Measurements from ENCODE around the gene ELMO2.
A peak's percentile ranks its signal among the peaks of the same experiment; 100 is the strongest.

ELMO2 gene

DNA sequence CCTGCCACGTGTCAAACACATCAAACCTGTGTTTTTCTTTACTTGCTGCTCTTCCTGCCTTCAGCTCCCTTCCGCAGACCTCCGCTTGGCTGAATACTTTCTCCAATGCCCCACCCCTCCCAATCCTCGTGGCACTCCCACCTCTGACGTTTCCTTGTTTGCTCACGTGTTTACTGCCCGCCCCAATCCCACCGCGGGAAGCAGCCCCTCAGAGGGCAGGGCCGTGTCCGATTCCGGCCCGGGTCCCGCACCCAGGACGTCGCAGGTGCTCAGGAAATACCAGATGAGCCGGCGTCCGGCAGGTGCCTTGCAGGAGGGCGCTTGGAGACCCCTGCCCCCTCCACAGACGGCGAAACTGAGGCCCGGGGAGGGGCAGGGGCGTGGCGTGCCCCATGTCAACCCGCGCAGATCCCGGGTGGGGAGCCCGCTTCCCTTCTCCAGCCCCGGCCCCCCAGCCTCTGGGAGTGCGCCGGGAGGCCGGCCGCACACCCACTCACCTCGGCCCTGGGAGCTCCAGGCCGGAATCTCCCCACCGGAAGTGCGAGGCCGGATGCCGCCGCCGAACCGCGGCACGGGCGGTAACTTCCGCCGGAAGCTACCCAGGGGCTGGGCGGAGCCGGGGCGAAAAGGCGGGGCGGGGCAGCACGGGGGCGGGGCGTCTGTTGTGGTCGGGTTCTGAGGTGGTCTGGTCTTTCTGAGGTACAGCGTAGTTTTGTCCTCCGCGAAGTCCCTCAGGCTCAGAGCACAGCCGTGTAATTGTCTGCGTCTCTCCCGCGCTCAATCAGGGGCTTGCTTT lies 42.3 kb downstream of the ELMO2 start:
- WGBS: under 1% methylated on average over 63 of the region's 64 CpGs
- peak overlapping the region in 1 of 2 experiments; percentile 25 for H2BK12ac ChIP-seq (ENCODE audit: low read length in 2 of 2)
- H3K4me2 ChIP-seq (ENCODE audit: low read length, poor library complexity, severe bottlenecking): peak overlapping the region; percentile 75
- peak overlapping the region; percentile 90 to 95 for H3K4me3 ChIP-seq (ENCODE audit: insufficient read depth in 1 of 2, low read depth in 1 of 2, low read length in 2 of 2)
- H3K23ac ChIP-seq (ENCODE audit: low read length in 2 of 2): no peak overlapping the region
- peak overlapping the region; percentile 84 for H2BK15ac ChIP-seq (ENCODE audit: low read depth, poor library complexity, severe bottlenecking)
- H3K4me1 ChIP-seq (ENCODE audit: control insufficient read depth, insufficient read depth, low read depth, low read length): peaks cover 11% of the 10 kb centered on the region
- H3K4ac ChIP-seq (ENCODE audit: low read depth in 1 of 2, low read length in 2 of 2): peak overlapping the region; percentile 97
- H2AK5ac ChIP-seq (ENCODE audit: low read length, severe bottlenecking): no peak overlapping the region
- DNase-seq: peak; percentile 95
- H3K27me3 ChIP-seq (ENCODE audit: control insufficient read depth in 1 of 2, insufficient read depth in 1 of 2, low read length in 2 of 2): no peaks in the 10 kb centered on the region
- H3K79me1 ChIP-seq (replicated peaks; ENCODE audit: low read length, poor library complexity, severe bottlenecking): peaks cover 29% of the 10 kb centered on the region
- peak overlapping the region in 1 of 2 experiments; percentile 76 for H3K14ac ChIP-seq (ENCODE audit: low read length in 2 of 2)
- peak overlapping the region; percentile 97 for H4K91ac ChIP-seq (ENCODE audit: low read length)
- H2BK5ac ChIP-seq (ENCODE audit: low read depth, low read length, poor library complexity, severe bottlenecking): peak overlapping the region; percentile 81
- H4K8ac ChIP-seq (ENCODE audit: low read length): peak overlapping the region; percentile 99
- peak overlapping the region; percentile 76 for H2BK120ac ChIP-seq (ENCODE audit: low read depth, low read length)
- peak overlapping the region; percentile 96 for H3K18ac ChIP-seq (ENCODE audit: low read depth in 1 of 2, low read length in 2 of 2)
- H2AFZ ChIP-seq (ENCODE audit: low read depth, low read length): peak overlapping the region; percentile 80
- peak overlapping the region; percentile 97 for H3K9ac ChIP-seq (ENCODE audit: low read length)
- H3K27ac ChIP-seq (ENCODE audit: low read length, poor library complexity, severe bottlenecking): peak overlapping the region; percentile 83
- H3K9me3 ChIP-seq (ENCODE audit: control insufficient read depth, low read length): no peaks in the 10 kb centered on the region
- H3K36me3 ChIP-seq (ENCODE audit: control insufficient read depth in 1 of 2, insufficient read depth in 2 of 2, low read depth in 1 of 2, low read length in 2 of 2): peaks cover 52 to 56% of the 10 kb centered on the region in 2 experiments

DNA sequence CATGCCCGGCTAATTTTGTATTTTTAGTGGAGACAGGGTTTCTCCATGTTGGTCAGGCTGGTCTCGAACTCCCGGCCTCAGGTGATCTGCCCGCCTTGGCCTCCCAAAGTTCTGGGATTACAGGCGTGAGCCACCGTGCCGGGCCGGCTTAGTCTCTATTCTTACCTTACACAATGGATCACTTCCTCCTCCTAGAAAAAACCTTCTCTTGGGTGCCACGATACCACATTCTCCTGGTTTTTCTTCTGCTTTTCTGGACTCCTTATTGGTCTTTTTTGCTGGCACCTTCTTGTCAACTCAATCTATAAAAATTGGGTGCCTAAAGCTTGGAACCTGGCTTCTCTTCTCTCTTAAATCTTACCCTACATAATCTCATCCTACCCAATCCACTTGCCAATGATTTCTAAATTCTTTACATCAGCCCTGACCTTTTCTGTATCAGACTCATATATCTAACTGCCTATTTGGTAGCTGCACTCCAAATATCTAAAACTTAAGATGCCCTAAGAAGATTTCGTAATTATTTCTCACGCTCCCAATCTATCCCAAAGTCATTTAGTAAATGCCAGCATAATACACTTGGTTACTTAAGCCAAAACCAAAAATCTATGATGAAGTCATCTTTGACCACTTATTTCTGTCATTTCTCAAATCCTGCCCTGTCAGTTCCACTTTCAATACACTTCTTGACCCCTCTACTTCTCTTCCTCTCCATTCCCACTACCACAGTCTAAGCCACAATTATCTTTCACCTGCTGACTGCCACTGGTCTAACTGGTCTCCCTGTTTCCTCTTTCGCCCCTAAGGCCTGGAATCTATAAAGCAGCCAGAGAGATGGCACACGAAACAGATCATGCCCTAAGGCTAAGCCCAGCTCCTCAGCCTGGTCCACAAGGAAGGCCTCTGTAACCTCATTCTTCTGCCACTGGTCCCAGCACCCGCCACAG lies 43.2 kb downstream of the ELMO2 start:
- no peak overlapping the region for H3K18ac ChIP-seq (ENCODE audit: low read depth in 1 of 2, low read length in 2 of 2)
- no peak overlapping the region for H2AFZ ChIP-seq (ENCODE audit: low read depth, low read length)
- no peak for DNase-seq
- no peak overlapping the region for H2BK12ac ChIP-seq (ENCODE audit: low read length in 2 of 2)
- H3K14ac ChIP-seq (ENCODE audit: low read length in 2 of 2): peak overlapping the region in 1 of 2 experiments; percentile 8
- H3K4me1 ChIP-seq (ENCODE audit: control insufficient read depth, insufficient read depth, low read depth, low read length): peaks cover 11% of the 10 kb centered on the region
- no peak overlapping the region for H2BK5ac ChIP-seq (ENCODE audit: low read depth, low read length, poor library complexity, severe bottlenecking)
- peak overlapping the region in 1 of 2 experiments; percentile 19 for H3K4ac ChIP-seq (ENCODE audit: low read depth in 1 of 2, low read length in 2 of 2)
- no peak overlapping the region for H4K91ac ChIP-seq (ENCODE audit: low read length)
- peak overlapping the region; percentile 12 for H3K27ac ChIP-seq (ENCODE audit: low read length, poor library complexity, severe bottlenecking)
- H2BK15ac ChIP-seq (ENCODE audit: low read depth, poor library complexity, severe bottlenecking): no peak overlapping the region
- no peak overlapping the region for H2AK5ac ChIP-seq (ENCODE audit: low read length, severe bottlenecking)
- H3K27me3 ChIP-seq (ENCODE audit: control insufficient read depth in 1 of 2, insufficient read depth in 1 of 2, low read length in 2 of 2): no peaks in the 10 kb centered on the region
- H3K4me3 ChIP-seq (ENCODE audit: insufficient read depth in 1 of 2, low read depth in 1 of 2, low read length in 2 of 2): peak overlapping the region; percentile 90 to 95
- H2BK120ac ChIP-seq (ENCODE audit: low read depth, low read length): no peak overlapping the region
- WGBS: 79% methylated on average over 14 of the region's 14 CpGs
- peaks cover 37% of the 10 kb centered on the region for H3K79me1 ChIP-seq (replicated peaks; ENCODE audit: low read length, poor library complexity, severe bottlenecking)
- peak overlapping the region; percentile 55 for H3K4me2 ChIP-seq (ENCODE audit: low read length, poor library complexity, severe bottlenecking)
- H3K23ac ChIP-seq (ENCODE audit: low read length in 2 of 2): no peak overlapping the region
- H4K8ac ChIP-seq (ENCODE audit: low read length): no peak overlapping the region
- H3K9ac ChIP-seq (ENCODE audit: low read length): peak overlapping the region; percentile 97
- H3K36me3 ChIP-seq (ENCODE audit: control insufficient read depth in 1 of 2, insufficient read depth in 2 of 2, low read depth in 1 of 2, low read length in 2 of 2): peaks cover 49 to 52% of the 10 kb centered on the region in 2 experiments
- no peaks in the 10 kb centered on the region for H3K9me3 ChIP-seq (ENCODE audit: control insufficient read depth, low read length)

DNA sequence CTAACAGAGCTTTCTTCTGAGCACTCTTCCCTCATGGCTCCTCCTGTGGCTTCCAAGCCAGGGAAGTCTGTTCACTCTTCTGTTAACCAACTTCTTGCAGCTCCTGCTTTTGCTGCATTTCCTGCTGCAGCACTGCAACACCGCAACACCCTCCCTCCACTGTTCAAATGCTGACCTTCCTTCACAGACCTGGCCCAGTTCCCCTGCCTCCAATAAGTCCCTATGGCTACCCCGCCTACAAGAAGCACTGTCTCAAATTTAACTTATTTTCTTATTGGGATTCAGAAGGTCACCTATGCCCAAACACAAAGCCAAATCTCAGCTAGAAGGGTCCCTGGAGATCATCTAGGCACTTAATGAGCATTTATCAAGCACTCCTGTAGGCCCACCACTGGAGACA lies 44.6 kb downstream of the ELMO2 start:
- Histone ChIP-seq H2BK12ac (ENCODE audit: low read length in 2 of 2) (no peak overlapping the region), H3K18ac (ENCODE audit: low read depth in 1 of 2, low read length in 2 of 2) (no peak overlapping the region), H2BK5ac (ENCODE audit: low read depth, low read length, poor library complexity, severe bottlenecking) (no peak overlapping the region), H2AK5ac (ENCODE audit: low read length, severe bottlenecking) (no peak overlapping the region), H3K4me1 (ENCODE audit: control insufficient read depth, insufficient read depth, low read depth, low read length) (peaks cover 14% of the 10 kb centered on the region), H2BK120ac (ENCODE audit: low read depth, low read length) (no peak overlapping the region), H4K8ac (ENCODE audit: low read length) (peak overlapping the region; percentile 25), H3K4ac (ENCODE audit: low read depth in 1 of 2, low read length in 2 of 2) (no peak overlapping the region), H3K36me3 (ENCODE audit: control insufficient read depth in 1 of 2, insufficient read depth in 2 of 2, low read depth in 1 of 2, low read length in 2 of 2) (peaks cover 43 to 55% of the 10 kb centered on the region in 2 experiments), H3K4me3 (ENCODE audit: insufficient read depth in 1 of 2, low read depth in 1 of 2, low read length in 2 of 2) (no peak overlapping the region), H3K14ac (ENCODE audit: low read length in 2 of 2) (no peak overlapping the region), H3K23ac (ENCODE audit: low read length in 2 of 2) (no peak overlapping the region), H2AFZ (ENCODE audit: low read depth, low read length) (no peak overlapping the region), H3K4me2 (ENCODE audit: low read length, poor library complexity, severe bottlenecking) (no peak overlapping the region), H3K27me3 (ENCODE audit: control insufficient read depth in 1 of 2, insufficient read depth in 1 of 2, low read length in 2 of 2) (no peaks in the 10 kb centered on the region), H3K9me3 (ENCODE audit: control insufficient read depth, low read length) (no peaks in the 10 kb centered on the region), H3K9ac (ENCODE audit: low read length) (peak overlapping the region; percentile 17), H3K27ac (ENCODE audit: low read length, poor library complexity, severe bottlenecking) (no peak overlapping the region), H3K79me1 (replicated peaks; ENCODE audit: low read length, poor library complexity, severe bottlenecking) (peaks cover 48% of the 10 kb centered on the region), H4K91ac (ENCODE audit: low read length) (no peak overlapping the region), H2BK15ac (ENCODE audit: low read depth, poor library complexity, severe bottlenecking) (no peak overlapping the region)
- no peak for DNase-seq
- 98% methylated on average over 2 of the region's 2 CpGs for WGBS

DNA sequence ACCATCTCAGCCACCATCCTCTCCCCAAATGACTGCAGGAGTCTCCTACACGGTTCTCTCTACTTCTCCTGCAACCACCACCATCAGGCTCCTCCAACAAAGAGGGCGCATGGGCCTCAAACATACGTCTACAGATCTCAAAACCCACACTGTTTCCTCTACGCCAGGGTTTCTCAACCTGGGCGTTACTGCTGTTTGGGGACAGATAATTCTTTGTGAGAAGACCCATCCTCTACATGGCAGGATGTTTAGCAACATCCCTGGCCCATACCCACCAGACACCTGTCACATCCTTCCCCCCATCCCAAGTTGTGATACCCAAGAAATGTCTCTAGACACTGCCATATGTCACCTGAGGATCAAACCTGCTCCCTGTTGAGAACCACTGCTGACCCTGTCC lies 45.0 kb downstream of the ELMO2 start:
- H3K4me2 ChIP-seq (ENCODE audit: low read length, poor library complexity, severe bottlenecking): no peak overlapping the region

More for the DNA sequence above, 45.0 kb downstream of the ELMO2 start:
- no peak for DNase-seq
- Histone ChIP-seq H2AFZ (ENCODE audit: low read depth, low read length) (no peak overlapping the region), H3K27ac (ENCODE audit: low read length, poor library complexity, severe bottlenecking) (no peak overlapping the region), H2AK5ac (ENCODE audit: low read length, severe bottlenecking) (no peak overlapping the region), H2BK12ac (ENCODE audit: low read length in 2 of 2) (no peak overlapping the region), H3K14ac (ENCODE audit: low read length in 2 of 2) (no peak overlapping the region), H2BK120ac (ENCODE audit: low read depth, low read length) (no peak overlapping the region), H4K8ac (ENCODE audit: low read length) (peak overlapping the region; percentile 25), H3K23ac (ENCODE audit: low read length in 2 of 2) (no peak overlapping the region), H3K4me3 (ENCODE audit: insufficient read depth in 1 of 2, low read depth in 1 of 2, low read length in 2 of 2) (no peak overlapping the region), H3K18ac (ENCODE audit: low read depth in 1 of 2, low read length in 2 of 2) (no peak overlapping the region), H3K9me3 (ENCODE audit: control insufficient read depth, low read length) (no peaks in the 10 kb centered on the region), H2BK5ac (ENCODE audit: low read depth, low read length, poor library complexity, severe bottlenecking) (no peak overlapping the region), H4K91ac (ENCODE audit: low read length) (no peak overlapping the region), H3K9ac (ENCODE audit: low read length) (peak overlapping the region; percentile 27), H3K4me1 (ENCODE audit: control insufficient read depth, insufficient read depth, low read depth, low read length) (peaks cover 15% of the 10 kb centered on the region), H2BK15ac (ENCODE audit: low read depth, poor library complexity, severe bottlenecking) (no peak overlapping the region), H3K27me3 (ENCODE audit: control insufficient read depth in 1 of 2, insufficient read depth in 1 of 2, low read length in 2 of 2) (no peaks in the 10 kb centered on the region), H3K79me1 (replicated peaks; ENCODE audit: low read length, poor library complexity, severe bottlenecking) (peaks cover 50% of the 10 kb centered on the region), H3K4ac (ENCODE audit: low read depth in 1 of 2, low read length in 2 of 2) (no peak overlapping the region), H3K36me3 (ENCODE audit: control insufficient read depth in 1 of 2, insufficient read depth in 2 of 2, low read depth in 1 of 2, low read length in 2 of 2) (peaks cover 39 to 54% of the 10 kb centered on the region in 2 experiments)
- WGBS: 97% methylated on average over 5 of the region's 5 CpGs
